SIG-M5 treated with dmso at 0.1 percent for 504 hours (cell line): Measurements from ENCODE around the gene MINDY2.
"Not testable (repeated sequence)": the region's sequence is repeated elsewhere in the genome, so short reads cannot be mapped to it uniquely, and the experiment has no call there.

Experiments used
- DNase-seq: peaks from one replicate; lab custom pipeline; 2025; ENCODE audit not compliant: unreplicated experiment; lab: John Stamatoyannopoulos, UW

The MINDY2 gene

GRCh38 chr15:58752716-58753115 lies 18.4 kb upstream of the MINDY2 start:
- no peak for DNase-seq

- DNase-seq = no peak
Measured at GRCh38 chr15:58755350-58755749, 15.8 kb upstream of the MINDY2 start.

GRCh38 chr15:58755956-58756355 lies 15.1 kb upstream of the MINDY2 start:
- DNase-seq = no peak

DNA sequence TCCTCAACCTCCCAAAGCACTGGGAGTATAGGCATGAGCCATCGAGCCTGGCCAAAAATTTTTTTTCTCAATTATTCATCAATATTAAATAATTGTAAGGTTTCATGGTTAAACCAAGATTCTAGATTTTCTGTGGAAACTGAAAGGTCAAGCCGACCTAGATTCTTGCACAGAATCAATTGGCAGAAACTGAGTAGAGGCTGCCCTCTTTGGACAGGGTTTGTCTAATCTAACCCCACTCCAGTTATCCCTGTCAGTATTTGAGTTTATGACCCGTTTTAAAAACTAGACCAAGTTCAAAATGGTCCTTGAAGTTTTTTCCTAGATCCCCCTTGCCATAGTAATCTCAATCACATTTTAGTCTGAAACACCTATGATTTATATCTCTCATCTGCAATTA lies 13.0 kb upstream of the MINDY2 start:
- DNase-seq = no peak

DNA sequence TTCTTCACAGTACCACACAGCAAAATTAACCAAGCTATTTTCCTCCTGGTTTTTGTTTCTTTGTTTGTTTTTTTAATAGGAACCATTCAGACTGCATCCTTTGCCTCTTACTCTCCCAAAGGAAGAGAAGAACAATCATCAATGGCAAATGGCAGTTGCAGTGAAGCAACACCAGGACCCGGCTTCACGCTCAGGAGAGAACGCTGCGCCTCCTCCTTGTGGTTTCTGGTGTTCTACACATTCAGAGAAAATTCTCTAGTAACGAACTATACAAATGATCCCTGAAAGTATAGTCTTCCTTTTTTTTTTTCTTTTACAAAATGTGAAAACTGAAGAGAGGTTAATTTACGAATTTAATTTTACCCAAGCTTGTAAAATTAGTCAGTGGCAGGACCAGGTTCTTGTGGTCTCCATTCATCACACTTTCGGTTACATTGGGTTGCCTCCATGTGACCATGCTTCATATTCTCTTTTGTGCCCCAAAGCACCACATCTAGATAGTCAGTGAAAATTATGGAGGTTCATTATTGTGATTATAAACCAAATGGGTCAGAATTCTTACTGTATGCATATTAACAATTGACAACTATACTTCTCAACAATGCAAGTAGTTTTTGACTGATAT lies 10.6 kb upstream of the MINDY2 start:
- peak; percentile 11 for DNase-seq

DNA sequence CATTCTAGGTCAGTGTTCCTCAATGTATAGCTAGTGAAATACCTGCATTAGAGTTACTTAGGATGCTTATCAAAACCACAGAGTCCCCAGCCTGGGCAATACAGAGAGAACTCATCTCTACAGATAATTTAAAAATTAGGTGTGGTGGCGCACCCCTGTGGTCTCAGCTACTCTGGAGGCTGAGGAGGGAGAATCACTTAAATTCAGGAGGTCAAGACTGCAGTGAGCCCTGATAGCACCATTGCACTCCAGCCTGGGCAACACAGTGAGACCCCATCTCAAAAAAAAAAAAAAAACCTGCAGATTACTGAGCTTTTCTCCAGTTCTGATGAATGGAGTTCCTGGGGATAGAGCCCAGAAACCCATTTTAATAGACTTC lies 10.1 kb upstream of the MINDY2 start:
- DNase-seq = no peak

DNA sequence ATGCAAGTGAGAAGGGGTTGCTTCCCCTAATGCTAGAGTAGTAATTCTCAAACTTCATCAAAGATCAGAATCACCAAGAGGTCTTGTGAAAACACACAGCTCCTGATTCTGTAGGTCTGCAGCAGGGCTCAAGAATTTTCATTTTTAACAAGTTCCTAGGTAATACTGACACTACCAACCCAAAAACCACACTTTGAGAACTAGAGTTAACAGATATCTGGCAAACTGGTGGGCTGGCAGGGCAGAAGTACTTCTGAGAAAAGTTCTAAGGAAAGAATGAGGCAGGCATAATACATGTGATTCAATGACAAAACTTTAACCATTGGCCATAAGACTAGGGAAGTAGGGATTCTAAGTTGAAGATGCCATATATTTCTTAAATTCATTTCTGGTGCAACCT lies 8.8 kb upstream of the MINDY2 start:
- no peak for DNase-seq

GRCh38 chr15:58762731-58763130 lies 8.4 kb upstream of the MINDY2 start:
- DNase-seq = no peak

- no peak for DNase-seq
Measured at GRCh38 chr15:58764468-58764867, 6.6 kb upstream of the MINDY2 start.

GRCh38 chr15:58766290-58766689 lies 4.8 kb upstream of the MINDY2 start:
- DNase-seq = no peak

GRCh38 chr15:58768601-58769004 lies 2.5 kb upstream of the MINDY2 start:
- DNase-seq = not testable (repeated sequence)

- peak; percentile 67 for DNase-seq
Measured at GRCh38 chr15:58770519-58770856, 614 bp upstream of the MINDY2 start.

DNA sequence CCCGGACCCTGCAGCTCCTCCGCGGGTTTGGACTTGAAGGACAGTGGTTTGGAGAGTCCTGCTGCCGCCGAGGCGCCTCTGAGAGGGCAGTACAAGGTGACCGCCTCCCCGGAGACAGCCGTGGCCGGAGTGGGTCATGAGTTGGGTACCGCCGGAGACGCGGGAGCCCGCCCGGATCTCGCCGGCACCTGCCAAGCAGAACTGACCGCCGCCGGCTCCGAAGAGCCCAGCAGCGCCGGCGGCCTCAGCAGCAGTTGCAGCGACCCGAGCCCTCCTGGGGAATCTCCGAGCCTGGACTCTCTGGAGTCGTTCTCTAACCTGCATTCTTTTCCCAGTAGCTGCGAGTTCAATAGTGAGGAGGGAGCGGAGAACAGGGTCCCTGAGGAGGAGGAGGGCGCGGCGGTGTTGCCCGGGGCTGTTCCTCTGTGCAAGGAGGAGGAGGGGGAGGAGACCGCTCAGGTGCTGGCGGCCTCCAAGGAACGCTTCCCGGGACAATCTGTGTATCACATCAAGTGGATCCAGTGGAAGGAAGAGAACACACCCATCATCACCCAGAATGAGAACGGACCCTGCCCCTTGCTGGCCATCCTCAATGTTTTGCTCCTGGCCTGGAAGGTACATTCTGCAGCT lies 634 bp downstream of the MINDY2 start:
- peak; percentile 22 for DNase-seq

DNA sequence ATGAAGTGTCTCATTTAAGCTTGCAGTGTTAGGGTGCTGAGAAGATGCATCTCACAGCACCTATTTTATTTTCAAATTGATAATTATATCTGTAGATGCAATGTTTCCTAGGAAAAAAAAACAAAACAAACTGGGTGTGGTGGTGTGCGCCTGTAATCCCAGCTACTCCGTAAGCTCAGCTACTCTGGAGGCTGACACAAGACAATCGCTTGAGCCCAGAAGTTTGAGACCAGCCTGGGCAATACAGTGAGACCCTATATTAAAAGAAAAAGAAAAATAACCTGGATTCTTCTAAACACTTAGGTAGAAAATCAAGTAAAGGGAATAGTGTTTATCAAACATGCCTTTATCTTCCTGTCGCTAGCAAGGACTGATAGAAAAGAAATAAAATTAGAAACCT lies 1.9 kb downstream of the MINDY2 start:
- DNase-seq = no peak

- DNase-seq = no peak
Measured at GRCh38 chr15:58775402-58775801, 4.3 kb downstream of the MINDY2 start.

DNA sequence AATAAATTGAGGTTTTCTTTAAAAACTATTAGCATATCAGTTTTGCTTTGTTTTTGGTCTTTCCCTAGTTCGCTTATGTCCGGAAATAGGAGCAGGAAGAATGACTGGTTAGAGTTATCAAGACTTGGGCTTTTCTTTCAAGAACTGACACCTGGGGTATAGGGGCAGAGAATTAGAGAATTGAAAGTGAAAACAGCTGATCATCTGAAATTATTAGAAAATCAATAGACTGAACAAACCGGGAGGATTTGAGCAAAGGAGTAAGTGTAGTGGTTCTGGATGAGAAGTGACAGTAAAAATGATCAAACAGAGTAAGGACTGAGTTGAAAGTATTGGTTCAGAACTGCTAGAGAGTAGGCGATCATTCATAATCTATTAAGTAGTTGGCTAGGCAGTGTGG lies 6.0 kb downstream of the MINDY2 start:
- DNase-seq = no peak

- DNase-seq = no peak
Measured at GRCh38 chr15:58779554-58779953, 8.5 kb downstream of the MINDY2 start.

GRCh38 chr15:58785355-58785754 lies 14.3 kb downstream of the MINDY2 start:
- DNase-seq = no peak

DNA sequence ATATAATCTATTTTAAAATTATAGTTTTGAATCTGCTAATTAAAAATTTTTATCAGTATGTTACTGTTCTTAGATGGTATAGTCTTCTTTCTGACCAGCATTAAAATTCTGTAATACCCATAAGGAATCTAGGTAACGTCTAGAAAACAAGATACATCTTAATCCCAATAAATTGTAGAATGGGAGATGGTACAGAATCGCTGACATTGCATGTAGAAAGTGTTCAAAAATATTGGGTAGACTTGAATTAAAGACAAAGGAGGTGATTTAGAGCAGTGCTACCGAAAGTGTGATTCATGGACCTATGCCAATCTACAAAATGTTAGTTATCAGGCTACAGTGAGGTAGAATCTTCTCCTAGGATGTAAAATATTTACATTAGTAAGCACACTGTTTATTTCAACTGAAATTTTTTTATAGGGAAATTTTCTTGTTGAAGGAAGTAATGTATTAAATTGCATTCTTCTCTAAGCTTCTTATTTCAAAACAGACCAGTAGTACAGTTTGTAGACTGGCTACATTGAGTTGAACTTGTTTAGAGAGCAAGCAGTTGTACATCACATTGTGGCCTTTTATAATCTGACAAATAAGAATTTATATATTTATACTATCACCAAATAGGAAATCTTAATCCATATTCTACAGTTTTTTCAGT lies 17.1 kb downstream of the MINDY2 start:
- DNase-seq = no peak

GRCh38 chr15:58793862-58794261 lies 22.8 kb downstream of the MINDY2 start:
- no peak for DNase-seq

DNA sequence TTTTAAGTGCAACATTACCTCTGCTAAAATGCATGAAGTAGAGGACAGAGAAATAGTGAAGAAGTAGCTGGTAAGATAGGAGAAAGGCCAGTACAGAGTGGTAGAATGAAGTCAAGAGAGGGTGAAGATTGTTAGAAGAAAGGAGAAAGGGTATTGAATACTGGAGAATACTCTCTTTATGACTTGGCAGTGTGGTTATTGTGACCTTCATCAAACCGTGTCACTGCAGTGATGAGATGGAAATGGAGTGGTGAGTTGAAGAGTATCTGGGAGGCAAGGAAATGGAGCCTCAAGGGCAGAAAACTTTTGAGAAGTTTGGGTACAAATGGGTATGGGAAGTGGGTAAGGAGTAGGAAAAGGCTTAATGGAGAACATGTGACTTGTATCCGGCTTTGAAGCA lies 24.7 kb downstream of the MINDY2 start:
- DNase-seq = no peak

GRCh38 chr15:58797505-58797904 lies 26.4 kb downstream of the MINDY2 start:
- DNase-seq = no peak

DNA sequence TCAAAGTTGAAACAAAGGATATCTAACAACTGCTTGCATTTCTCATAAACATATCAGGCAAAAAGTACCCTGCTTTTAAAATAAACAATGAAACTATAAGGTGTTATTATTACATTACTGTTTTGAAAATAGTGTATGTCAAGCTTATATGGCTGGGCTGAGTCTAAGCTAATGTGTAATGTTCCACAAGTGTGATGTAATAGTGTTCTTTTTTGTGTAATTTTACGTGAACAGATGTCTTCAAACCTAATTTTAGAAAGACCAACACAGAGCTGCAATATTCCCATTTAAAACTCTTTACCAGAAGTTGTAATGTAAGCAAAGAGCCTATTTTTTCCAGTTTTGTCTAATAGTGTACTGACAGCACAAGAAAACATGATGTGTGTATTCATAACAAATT lies 34.0 kb downstream of the MINDY2 start:
- DNase-seq = peak; percentile 8
